SK-N-MC (cell line): Measurements from ENCODE around the gene HOXB5.

Source experiments
- EZH2 ChIP-seq: fragments of 200-600 bp; sonication (generic); IDR thresholded peaks from one replicate; pipeline ENCODE4 v1.6.1; 2017; ENCODE audit warnings: antibody characterized with exemption
- FOXP2 ChIP-seq: optimal IDR thresholded peaks from 2 replicates; pipeline ENCODE3; 2011; ENCODE audit warnings: mild to moderate bottlenecking, moderate library complexity; ENCODE audit not compliant: insufficient read depth; ENCODE audit errors: extremely low read length, control extremely low read depth
- POLR2AphosphoS5 ChIP-seq: IDR thresholded peaks from 2 replicates; pipeline ENCODE4 v1.6.1; 2012; ENCODE audit warnings: mild to moderate bottlenecking, low read depth, low read length, borderline replicate concordance

GRCh38 chr17:48561884-48562810 is 31.4 kb downstream of the HOXB5 start:
- no peak for TF ChIP-seq EZH2
- no peak; the same call in 1 of the 2 replicates for TF ChIP-seq POLR2AphosphoS5
- no peak for TF ChIP-seq FOXP2
